Vagina (tissue), 2 donors: ENCODE results near the gene CHRM1.

Source experiments
- CTCF ChIP-seq, 3 experiments: fragments of 450-650 bp in 2 of 3; fragments of 200-600 bp in 1 of 3; sonication (generic) in 1 of 3; IDR thresholded peaks; one replicate each; pipeline ENCODE4 v1.5.1; 2017 to 2019; ENCODE audit warnings: antibody characterized with exemption in 3 of 3, mild to moderate bottlenecking in 2 of 3, moderate library complexity in 2 of 3
- POLR2A ChIP-seq, 2 donors: fragments of 450-650 bp; IDR thresholded peaks; one replicate each; pipeline ENCODE4 v1.6.1; 2017; ENCODE audit warnings: antibody characterized with exemption in 2 of 2, mild to moderate bottlenecking in 2 of 2, moderate library complexity in 2 of 2

- TF ChIP-seq CTCF (IDR thresholded peaks at IDR 0.05) (no peak), POLR2A (IDR thresholded peaks at IDR 0.05) (no peak)
Observed at GRCh38 chr11:62933750-62934495, 12.8 kb upstream of the CHRM1 start.
